ENCODE data around the gene MMP1.

Gene MMP1

GRCh38 chr11:102792604-102793003 lies 5.4 kb downstream of the MMP1 start:
- H3K9me3 ChIP-seq (ENCODE audit: control insufficient read depth, insufficient read depth, low read length) = no peaks in the 10 kb centered on the region
- no peak overlapping the region for H3K9ac ChIP-seq (ENCODE audit: low read depth, low read length)
- H3K4me1 ChIP-seq (ENCODE audit: insufficient read depth, low read length) = peaks cover 5% of the 10 kb centered on the region; the same call in 1 of the 2 replicates
- H3K36me3 ChIP-seq (ENCODE audit: insufficient read depth, low read length) = no peaks in the 10 kb centered on the region

DNA sequence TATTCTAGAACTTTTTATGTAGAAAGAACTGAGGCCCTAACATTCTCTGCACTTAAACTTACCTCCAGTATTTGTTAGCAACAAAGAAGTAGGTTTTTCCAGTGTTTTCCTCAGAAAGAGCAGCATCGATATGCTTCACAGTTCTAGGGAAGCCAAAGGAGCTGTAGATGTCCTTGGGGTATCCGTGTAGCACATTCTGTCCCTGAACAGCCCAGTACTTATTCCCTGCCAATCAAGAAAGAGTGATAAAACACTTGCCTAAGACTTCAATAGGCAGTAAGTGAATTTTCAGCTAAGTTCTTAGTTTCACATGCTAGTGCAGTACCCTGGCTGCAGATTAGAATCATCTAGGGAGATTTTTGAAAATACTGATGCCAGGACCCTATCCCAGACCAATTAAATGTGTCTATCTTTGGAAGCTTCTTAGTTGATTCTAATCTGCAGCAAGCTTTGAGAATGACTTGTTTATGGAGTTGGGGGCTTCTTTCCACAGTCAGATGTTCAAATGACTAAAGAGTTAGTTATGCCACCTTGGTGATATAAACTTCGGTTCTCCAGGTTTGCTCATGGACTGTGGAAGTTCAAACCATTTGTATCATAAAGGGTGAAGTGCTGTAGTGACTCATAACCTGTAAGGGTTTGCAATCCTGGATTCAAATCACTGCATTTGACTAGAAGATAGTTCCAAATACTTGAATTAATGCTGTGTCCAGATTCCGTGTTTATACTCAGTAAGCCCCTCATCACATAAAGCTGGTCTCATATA lies 6.5 kb downstream of the MMP1 start:
- Histone ChIP-seq H3K9me3 (ENCODE audit: control insufficient read depth, insufficient read depth, low read length) (no peaks in the 10 kb centered on the region), H3K9ac (ENCODE audit: low read depth, low read length) (no peak overlapping the region), H3K36me3 (ENCODE audit: insufficient read depth, low read length) (no peaks in the 10 kb centered on the region), H3K4me1 (ENCODE audit: insufficient read depth, low read length) (peaks cover 5% of the 10 kb centered on the region; the same call in 1 of the 2 replicates)

GRCh38 chr11:102788334-102788995 lies 9.5 kb downstream of the MMP1 start:
- H3K9me3 ChIP-seq (ENCODE audit: control insufficient read depth, insufficient read depth, low read length) = no peaks in the 10 kb centered on the region
- H3K9ac ChIP-seq (ENCODE audit: low read depth, low read length) = no peak overlapping the region
- no peaks in the 10 kb centered on the region for H3K36me3 ChIP-seq (ENCODE audit: insufficient read depth, low read length)
- 0 out of 2 replicates have a peak, but pooled peaks cover 5% of the 10 kb centered on the region for H3K4me1 ChIP-seq (ENCODE audit: insufficient read depth, low read length)

GRCh38 chr11:102784380-102784779 lies 13.6 kb downstream of the MMP1 start:
- H3K4me1 ChIP-seq (ENCODE audit: insufficient read depth, low read length) = peaks cover 9% of the 10 kb centered on the region; the same call in 1 of the 2 replicates
- H3K9ac ChIP-seq (ENCODE audit: low read depth, low read length) = no peak overlapping the region

DNA sequence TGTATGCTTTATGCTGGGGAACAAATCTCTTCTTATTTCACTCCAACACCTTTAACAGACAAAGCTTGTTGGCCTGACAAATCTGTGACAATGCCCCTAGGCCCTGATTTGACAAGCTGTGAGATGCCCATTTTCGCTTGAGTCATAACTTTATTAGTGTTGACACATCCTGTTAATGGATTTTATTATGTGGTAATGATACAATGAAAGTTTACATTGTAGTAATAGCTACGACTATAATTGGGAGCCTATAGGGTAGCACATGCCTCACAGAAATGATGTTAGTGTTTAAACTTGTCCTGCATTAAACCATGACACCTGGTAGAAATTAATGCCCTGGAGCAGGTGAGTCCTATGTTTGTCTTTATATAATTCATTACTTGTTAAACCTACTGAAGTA lies 14.2 kb downstream of the MMP1 start:
- Histone ChIP-seq H3K9ac (ENCODE audit: low read depth, low read length) (no peak overlapping the region), H3K4me1 (ENCODE audit: insufficient read depth, low read length) (peaks cover 11% of the 10 kb centered on the region; the same call in 1 of the 2 replicates), H3K9me3 (ENCODE audit: control insufficient read depth, insufficient read depth, low read length) (no peaks in the 10 kb centered on the region), H3K36me3 (ENCODE audit: insufficient read depth, low read length) (no peaks in the 10 kb centered on the region)

More at GRCh38 chr11:102784380-102784779, 13.6 kb downstream of the MMP1 start:
- H3K36me3 ChIP-seq (ENCODE audit: insufficient read depth, low read length) = no peaks in the 10 kb centered on the region
- no peaks in the 10 kb centered on the region for H3K9me3 ChIP-seq (ENCODE audit: control insufficient read depth, insufficient read depth, low read length)

DNA sequence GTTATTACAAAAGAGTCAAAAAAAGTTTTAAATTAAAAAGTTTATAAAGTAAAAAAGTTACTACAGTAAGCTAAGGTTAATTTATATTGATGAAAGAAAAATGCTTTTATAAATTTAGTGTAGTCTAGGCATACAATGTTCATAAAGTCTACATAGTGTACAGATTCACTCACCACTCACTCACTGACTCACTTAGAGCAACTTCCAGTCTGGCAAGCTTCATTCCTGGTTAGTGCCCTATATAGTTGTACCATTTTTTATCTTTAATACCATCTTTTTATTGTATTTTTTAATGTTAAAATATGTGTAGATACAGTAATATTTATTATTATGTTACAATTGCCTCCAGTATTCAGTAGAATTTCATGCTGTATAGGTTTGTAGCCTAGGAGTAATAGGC lies 14.9 kb downstream of the MMP1 start:
- H3K4me1 ChIP-seq (ENCODE audit: insufficient read depth, low read length) = peaks cover 11% of the 10 kb centered on the region; the same call in 1 of the 2 replicates
- no peaks in the 10 kb centered on the region for H3K36me3 ChIP-seq (ENCODE audit: insufficient read depth, low read length)
- no peak overlapping the region for H3K9ac ChIP-seq (ENCODE audit: low read depth, low read length)
- H3K9me3 ChIP-seq (ENCODE audit: control insufficient read depth, insufficient read depth, low read length) = no peaks in the 10 kb centered on the region

DNA sequence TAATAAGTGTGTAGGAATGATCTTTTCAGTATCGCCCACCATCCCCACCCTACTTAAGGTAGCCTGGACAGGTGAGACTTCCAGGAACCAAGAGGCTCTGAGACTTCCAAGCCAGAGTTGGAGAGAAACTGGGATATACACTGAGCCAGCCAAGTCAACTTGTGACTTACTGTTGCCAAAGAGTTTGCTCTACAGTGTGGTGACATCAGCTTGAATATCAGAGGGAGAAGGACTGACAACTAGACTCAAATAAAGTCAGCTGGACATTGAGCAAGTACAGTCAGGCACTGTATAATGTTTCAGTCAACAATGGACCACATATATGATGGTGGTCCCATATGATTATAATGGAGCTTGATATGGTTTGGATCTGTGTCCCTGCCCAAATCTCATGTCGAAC lies 16.3 kb downstream of the MMP1 start:
- Histone ChIP-seq H3K4me1 (ENCODE audit: insufficient read depth, low read length) (peaks cover 11% of the 10 kb centered on the region; the same call in 1 of the 2 replicates), H3K36me3 (ENCODE audit: insufficient read depth, low read length) (no peaks in the 10 kb centered on the region), H3K9ac (ENCODE audit: low read depth, low read length) (no peak overlapping the region), H3K9me3 (ENCODE audit: control insufficient read depth, insufficient read depth, low read length) (no peaks in the 10 kb centered on the region)

- Histone ChIP-seq H3K4me1 (ENCODE audit: insufficient read depth, low read length) (peaks cover 7% of the 10 kb centered on the region; the same call in 1 of the 2 replicates), H3K9me3 (ENCODE audit: control insufficient read depth, insufficient read depth, low read length) (no peaks in the 10 kb centered on the region), H3K9ac (ENCODE audit: low read depth, low read length) (no peak within 1 kb of the TSS), H3K36me3 (ENCODE audit: insufficient read depth, low read length) (no peaks in the 10 kb centered on the region)
These were observed 17.5 kb downstream of the MMP1 start, which contains the start of gene MMP10 for GRCh38 chr11:102780491-102780918. Gene MMP10, minus strand, starts transcription at chr11:102780628. Its CDS starts 37 bp downstream, at chr11:102780591.

DNA sequence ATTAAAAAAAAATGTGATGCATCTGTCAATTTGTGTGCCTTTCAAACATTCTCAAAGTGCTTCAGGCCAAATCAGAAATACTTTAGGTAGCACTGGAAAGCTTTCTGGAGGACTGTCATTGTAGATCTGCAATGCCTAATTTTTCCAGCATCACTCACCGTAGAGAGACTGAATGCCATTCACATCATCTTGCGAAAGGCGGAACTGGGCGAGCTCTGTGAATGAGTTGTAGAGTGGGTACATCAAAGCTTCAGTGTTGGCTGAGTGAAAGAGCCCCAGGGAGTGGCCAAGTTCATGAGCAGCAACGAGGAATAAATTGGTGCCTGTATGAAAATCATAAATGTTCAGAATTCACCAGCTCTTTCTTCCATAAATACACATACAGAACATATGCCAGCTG lies 21.5 kb downstream of the MMP1 start:
- no peaks in the 10 kb centered on the region for H3K36me3 ChIP-seq (ENCODE audit: insufficient read depth, low read length)
- peaks cover 7% of the 10 kb centered on the region; the same call in 1 of the 2 replicates for H3K4me1 ChIP-seq (ENCODE audit: insufficient read depth, low read length)
- no peaks in the 10 kb centered on the region for H3K9me3 ChIP-seq (ENCODE audit: control insufficient read depth, insufficient read depth, low read length)
- H3K9ac ChIP-seq (ENCODE audit: low read depth, low read length) = no peak overlapping the region

DNA sequence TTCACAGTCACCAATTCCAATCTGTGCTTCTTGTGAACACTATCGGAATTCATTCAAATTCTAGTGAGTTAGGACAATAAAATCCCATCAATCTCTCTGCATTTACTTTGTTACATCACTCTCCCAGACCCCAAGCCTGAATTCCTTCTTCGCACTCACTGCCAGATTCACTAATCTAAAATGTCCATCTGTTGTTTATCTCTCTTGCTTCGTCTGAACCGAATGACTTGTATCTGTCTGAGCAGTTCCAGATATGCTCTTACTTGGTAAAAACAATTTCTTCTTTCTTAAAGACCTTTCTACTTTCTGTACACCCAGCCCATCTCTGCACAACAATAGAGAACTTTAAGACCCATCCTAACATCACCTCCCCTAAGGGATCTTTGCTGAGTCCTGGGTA lies 24.6 kb downstream of the MMP1 start:
- H3K9ac ChIP-seq (ENCODE audit: low read depth, low read length) = no peak overlapping the region
- no peaks in the 10 kb centered on the region for H3K9me3 ChIP-seq (ENCODE audit: control insufficient read depth, insufficient read depth, low read length)
- no peaks in the 10 kb centered on the region for H3K36me3 ChIP-seq (ENCODE audit: insufficient read depth, low read length)
- H3K4me1 ChIP-seq (ENCODE audit: insufficient read depth, low read length) = 0 out of 2 replicates have a peak, but pooled peaks cover 3% of the 10 kb centered on the region

- no peak overlapping the region for H3K9ac ChIP-seq (ENCODE audit: low read depth, low read length)
- H3K9me3 ChIP-seq (ENCODE audit: control insufficient read depth, insufficient read depth, low read length) = no peaks in the 10 kb centered on the region
- no peaks in the 10 kb centered on the region for H3K36me3 ChIP-seq (ENCODE audit: insufficient read depth, low read length)
- 0 out of 2 replicates have a peak, but pooled peaks cover 3% of the 10 kb centered on the region for H3K4me1 ChIP-seq (ENCODE audit: insufficient read depth, low read length)
These were observed 26.6 kb downstream of the MMP1 start for GRCh38 chr11:102771351-102771750.

- H3K9ac ChIP-seq (ENCODE audit: low read depth, low read length) = no peak overlapping the region
- no peaks in the 10 kb centered on the region for H3K9me3 ChIP-seq (ENCODE audit: control insufficient read depth, insufficient read depth, low read length)
- H3K4me1 ChIP-seq (ENCODE audit: insufficient read depth, low read length) = 0 out of 2 replicates have a peak, but pooled peaks cover 3% of the 10 kb centered on the region
These were observed 27.8 kb downstream of the MMP1 start for GRCh38 chr11:102770191-102770590.

GRCh38 chr11:102767800-102768199 lies 30.2 kb downstream of the MMP1 start:
- H3K9ac ChIP-seq (ENCODE audit: low read depth, low read length) = no peak overlapping the region
- H3K4me1 ChIP-seq (ENCODE audit: insufficient read depth, low read length) = 0 out of 2 replicates have a peak, but pooled peaks cover 3% of the 10 kb centered on the region

More at GRCh38 chr11:102770191-102770590, 27.8 kb downstream of the MMP1 start:
- no peaks in the 10 kb centered on the region for H3K36me3 ChIP-seq (ENCODE audit: insufficient read depth, low read length)

DNA sequence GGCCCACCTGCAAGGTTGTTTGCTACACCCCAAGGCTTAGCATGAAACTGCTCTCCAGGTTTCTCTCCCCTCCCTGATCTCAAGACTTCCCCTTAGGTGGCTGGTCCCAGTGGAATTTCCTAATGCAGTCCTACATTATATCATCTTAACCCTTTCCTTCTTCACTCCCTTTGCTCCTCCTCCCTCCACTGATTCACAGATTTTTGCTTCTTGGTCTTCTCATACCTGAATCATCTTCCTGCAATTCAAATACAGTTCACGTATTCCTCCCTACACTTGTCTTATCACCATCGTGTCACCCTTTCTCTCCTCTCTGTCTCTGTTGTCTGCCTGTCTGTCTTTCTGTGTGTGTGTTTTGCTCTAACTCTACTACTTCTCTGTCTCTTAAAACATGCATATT lies 34.5 kb downstream of the MMP1 start:
- no peak overlapping the region for H3K9ac ChIP-seq (ENCODE audit: low read depth, low read length)
- no peaks in the 10 kb centered on the region; the same call in 1 of the 2 replicates for H3K36me3 ChIP-seq (ENCODE audit: insufficient read depth, low read length)
- no peaks in the 10 kb centered on the region for H3K9me3 ChIP-seq (ENCODE audit: control insufficient read depth, insufficient read depth, low read length)
- H3K4me1 ChIP-seq (ENCODE audit: insufficient read depth, low read length) = peaks cover 12% of the 10 kb centered on the region

More at GRCh38 chr11:102767800-102768199, 30.2 kb downstream of the MMP1 start:
- H3K36me3 ChIP-seq (ENCODE audit: insufficient read depth, low read length) = no peaks in the 10 kb centered on the region
- H3K9me3 ChIP-seq (ENCODE audit: control insufficient read depth, insufficient read depth, low read length) = no peaks in the 10 kb centered on the region

All from ES-I3 (cell line).